ENCODE data around the gene C6. TPM values are rescaled to one million over a fixed set of nuclear protein-coding genes. Genes with fewer than 3 reads are reported as not detected.

Gene C6
- polyA plus RNA-seq, 3 donors, result not detected

DNA sequence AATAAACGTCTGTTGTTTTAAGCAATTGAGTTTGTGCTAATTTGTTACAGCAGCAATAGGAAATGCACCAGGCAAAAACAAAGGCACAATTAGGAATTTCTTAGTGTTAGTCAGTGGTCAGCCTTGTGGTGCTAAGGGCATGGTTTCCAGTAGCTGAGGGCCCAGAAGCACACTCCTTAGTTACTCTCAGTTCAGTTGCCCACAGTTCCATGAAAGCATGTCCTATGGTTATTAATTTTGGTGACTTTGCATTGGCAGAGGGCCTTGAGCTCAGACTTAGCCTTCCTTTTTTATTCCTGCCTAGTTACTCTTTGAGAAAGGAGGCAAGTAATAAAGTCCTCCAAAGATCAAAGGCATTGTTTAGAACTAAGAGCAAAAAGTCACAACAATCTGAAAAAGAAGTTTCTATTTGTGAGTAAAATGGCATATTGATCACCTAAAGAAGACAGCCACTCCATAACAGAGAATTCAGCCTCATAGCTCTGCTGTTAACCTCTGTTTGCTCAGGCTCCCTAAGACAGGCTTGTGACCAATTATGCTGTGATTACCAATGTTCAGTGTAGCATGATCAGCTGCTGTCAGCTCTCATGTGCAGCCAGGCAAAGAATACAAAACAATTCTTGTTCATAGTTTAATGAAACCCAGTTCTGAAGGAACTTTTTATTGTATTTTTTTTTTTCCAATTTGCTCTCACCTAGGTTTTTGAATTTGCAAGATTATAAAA lies 85.2 kb downstream of the C6 start:
- no peaks in the 10 kb centered on the region for H3K36me3 ChIP-seq (replicated peaks in 1 of 2; ENCODE audit: control insufficient read depth in 1 of 2, insufficient read depth in 2 of 2, low read length in 2 of 2)
- intact Hi-C loops (cut with micrococcal nuclease), result no loop called here
- no peak overlapping the region for H2AFZ ChIP-seq (ENCODE audit: insufficient read depth, low read depth, low read length, poor library complexity, severe bottlenecking)
- H3K9me3 ChIP-seq (replicated peaks in 1 of 2; ENCODE audit: control insufficient read depth in 1 of 2, insufficient read depth in 1 of 2, low read length in 2 of 2), result no peaks in the 10 kb centered on the region
- H3K36me3 Mint-ChIP-seq, result no peaks in the 10 kb centered on the region
- no peak overlapping the region for H3K4me2 ChIP-seq (replicated peaks; ENCODE audit: extremely low read depth, low read length, poor library complexity, severe bottlenecking)
- no peaks in the 10 kb centered on the region for H3K4me1 Mint-ChIP-seq
- 17% methylated on average over 1 of the region's 1 CpG for WGBS (ENCODE audit: insufficient coverage)
- H3K4me1 ChIP-seq (ENCODE audit: control insufficient read depth in 1 of 2, insufficient read depth in 2 of 2, low read length in 2 of 2), result no peaks in the 10 kb centered on the region
- peaks cover 0 to 6% (median 2%) of the 10 kb centered on the region in 7 donors for H3K9me3 Mint-ChIP-seq
- H3K27ac ChIP-seq (ENCODE audit: low read depth in 1 of 2, low read length in 2 of 2), result no peak overlapping the region
- H4K20me1 ChIP-seq (ENCODE audit: insufficient read depth, low read length), result no peaks in the 10 kb centered on the region
- DNase-seq, result no peak
- TF ChIP-seq, protein P1, sequence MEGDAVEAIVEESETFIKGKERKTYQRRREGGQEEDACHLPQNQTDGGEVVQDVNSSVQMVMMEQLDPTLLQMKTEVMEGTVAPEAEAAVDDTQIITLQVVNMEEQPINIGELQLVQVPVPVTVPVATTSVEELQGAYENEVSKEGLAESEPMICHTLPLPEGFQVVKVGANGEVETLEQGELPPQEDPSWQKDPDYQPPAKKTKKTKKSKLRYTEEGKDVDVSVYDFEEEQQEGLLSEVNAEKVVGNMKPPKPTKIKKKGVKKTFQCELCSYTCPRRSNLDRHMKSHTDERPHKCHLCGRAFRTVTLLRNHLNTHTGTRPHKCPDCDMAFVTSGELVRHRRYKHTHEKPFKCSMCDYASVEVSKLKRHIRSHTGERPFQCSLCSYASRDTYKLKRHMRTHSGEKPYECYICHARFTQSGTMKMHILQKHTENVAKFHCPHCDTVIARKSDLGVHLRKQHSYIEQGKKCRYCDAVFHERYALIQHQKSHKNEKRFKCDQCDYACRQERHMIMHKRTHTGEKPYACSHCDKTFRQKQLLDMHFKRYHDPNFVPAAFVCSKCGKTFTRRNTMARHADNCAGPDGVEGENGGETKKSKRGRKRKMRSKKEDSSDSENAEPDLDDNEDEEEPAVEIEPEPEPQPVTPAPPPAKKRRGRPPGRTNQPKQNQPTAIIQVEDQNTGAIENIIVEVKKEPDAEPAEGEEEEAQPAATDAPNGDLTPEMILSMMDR (IDR thresholded peaks at IDR 0.05), result no peak
- no peaks in the 10 kb centered on the region for H3K27me3 Mint-ChIP-seq (ENCODE audit: low read depth in 3 of 3)
- no peak overlapping the region for H3K9ac ChIP-seq (ENCODE audit: insufficient read depth, low read length, poor library complexity, severe bottlenecking)
- H3K79me2 ChIP-seq (ENCODE audit: insufficient read depth, low read length), result no peaks in the 10 kb centered on the region
- no peak overlapping the region for H3K4me3 ChIP-seq (replicated peaks in 1 of 3; ENCODE audit: low read depth in 2 of 3, low read length in 3 of 3)
- H3K4me3 Mint-ChIP-seq, result no peak overlapping the region
- H3K27me3 ChIP-seq (ENCODE audit: control insufficient read depth in 2 of 2, insufficient read depth in 2 of 2, low read length in 2 of 2), result no peaks in the 10 kb centered on the region
- H3K27ac Mint-ChIP-seq, result no peak overlapping the region

DNA sequence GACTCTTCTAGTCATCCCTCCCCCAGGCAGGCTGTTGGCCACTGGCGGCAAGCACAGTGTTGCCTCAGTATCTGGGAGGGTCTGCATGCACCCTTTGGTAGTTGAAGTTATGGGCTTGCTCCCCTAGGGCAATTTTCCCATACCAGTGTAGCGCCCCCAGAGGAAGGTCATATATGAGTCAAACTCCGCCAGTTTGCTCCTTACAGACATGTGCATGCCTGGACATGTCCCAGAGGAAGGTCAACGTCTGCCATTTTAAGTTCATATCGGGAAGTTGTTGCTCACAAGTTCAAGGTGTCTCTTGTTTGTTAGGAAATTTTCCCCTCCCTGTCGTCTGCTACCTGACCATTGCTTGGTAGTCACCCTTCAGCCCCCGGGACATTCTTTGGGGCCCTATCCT lies 90.9 kb downstream of the C6 start:
- Histone ChIP-seq H3K27me3 (ENCODE audit: control insufficient read depth in 2 of 2, insufficient read depth in 2 of 2, low read length in 2 of 2) (no peaks in the 10 kb centered on the region), H2AFZ (ENCODE audit: insufficient read depth, low read depth, low read length, poor library complexity, severe bottlenecking) (no peak overlapping the region), H3K4me2 (replicated peaks; ENCODE audit: extremely low read depth, low read length, poor library complexity, severe bottlenecking) (no peak overlapping the region), H3K4me3 (replicated peaks in 1 of 3; ENCODE audit: low read depth in 2 of 3, low read length in 3 of 3) (no peak overlapping the region), H3K9ac (ENCODE audit: insufficient read depth, low read length, poor library complexity, severe bottlenecking) (no peak overlapping the region), H3K4me1 (ENCODE audit: control insufficient read depth in 1 of 2, insufficient read depth in 2 of 2, low read length in 2 of 2) (no peaks in the 10 kb centered on the region), H3K36me3 (replicated peaks in 1 of 2; ENCODE audit: control insufficient read depth in 1 of 2, insufficient read depth in 2 of 2, low read length in 2 of 2) (no peaks in the 10 kb centered on the region), H3K79me2 (ENCODE audit: insufficient read depth, low read length) (no peaks in the 10 kb centered on the region), H4K20me1 (ENCODE audit: insufficient read depth, low read length) (no peaks in the 10 kb centered on the region), H3K9me3 (replicated peaks in 1 of 2; ENCODE audit: control insufficient read depth in 1 of 2, insufficient read depth in 1 of 2, low read length in 2 of 2) (peaks cover 9 to 12% of the 10 kb centered on the region in 2 donors), H3K27ac (ENCODE audit: low read depth in 1 of 2, low read length in 2 of 2) (no peak overlapping the region)
- Mint-ChIP-seq H3K27me3 (ENCODE audit: low read depth in 3 of 3) (peaks cover 0 to 3% (median 2%) of the 10 kb centered on the region in 3 donors), H3K4me3 (no peak overlapping the region), H3K36me3 (no peaks in the 10 kb centered on the region), H3K27ac (no peak overlapping the region), H3K9me3 (peaks cover 2 to 21% (median 9%) of the 10 kb centered on the region in 7 donors), H3K4me1 (no peaks in the 10 kb centered on the region)
- intact Hi-C loops (cut with micrococcal nuclease), result no loop called here
- WGBS (ENCODE audit: insufficient coverage), result 90% methylated on average over 4 of the region's 7 CpGs
- no peak for DNase-seq
- TF ChIP-seq, protein P1 (IDR thresholded peaks at IDR 0.05), result no peak
